Amygdala (tissue), 56 donors: ENCODE measurements around the gene DIPK1B.

Source experiments
- DNase-seq, 56 donors: peaks; one replicate each; lab custom pipeline; 2025; lab: John Stamatoyannopoulos, UW

The DIPK1B gene

DNA sequence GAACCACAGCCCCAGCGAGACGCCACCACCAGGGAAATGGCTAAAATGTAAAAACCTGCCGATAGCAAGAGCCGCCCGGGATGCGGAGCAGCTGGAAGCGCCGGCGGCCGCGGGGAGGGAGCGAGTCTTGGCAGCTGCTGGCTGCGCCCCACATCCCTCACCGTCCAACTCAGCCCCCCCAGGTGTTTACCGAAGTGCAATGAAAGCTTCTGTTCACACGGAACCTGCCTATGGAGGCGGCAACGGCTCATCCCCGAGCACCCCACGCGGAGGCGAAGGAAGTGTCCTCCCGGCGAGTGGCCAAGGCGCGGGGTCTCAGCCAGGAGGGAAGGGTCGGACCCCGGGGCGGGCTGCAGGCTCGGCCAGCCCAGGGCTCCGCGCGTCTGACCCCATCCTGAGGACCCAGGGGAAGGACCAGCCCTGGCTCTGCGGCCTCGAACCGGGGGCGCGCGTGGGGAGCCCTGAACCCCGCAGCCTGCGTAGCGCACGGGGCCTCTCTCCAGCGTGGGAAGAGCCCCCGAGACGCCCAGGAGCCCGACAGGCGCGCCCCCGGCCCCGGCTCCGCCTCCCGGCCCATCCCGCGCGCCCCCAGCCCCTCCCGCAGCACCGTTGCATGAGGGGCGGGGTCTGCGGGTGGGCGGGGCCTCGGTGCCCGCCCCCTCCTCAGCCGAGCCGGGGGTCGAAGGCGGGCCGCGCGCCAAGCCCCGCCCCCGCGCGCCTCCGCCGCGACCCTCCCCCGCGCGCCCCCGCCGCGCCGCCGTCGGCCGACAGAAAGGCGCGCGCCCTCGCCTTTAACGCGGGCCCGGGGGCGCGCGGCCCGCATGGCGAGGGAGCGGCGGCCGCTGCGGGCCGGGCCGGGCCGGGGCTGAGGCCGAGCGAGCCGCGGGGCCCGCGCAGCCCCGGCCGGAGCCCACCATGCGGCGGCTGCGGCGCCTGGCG, at the start of gene DIPK1B:
Gene DIPK1B, plus strand, starts transcription at position 822 of the 939 bp plus-strand sequence. Its CDS starts 94 bp downstream, at position 916.
- peak in 6 of 56 donors; percentile 13 to 56 (median 37) for DNase-seq

DNA sequence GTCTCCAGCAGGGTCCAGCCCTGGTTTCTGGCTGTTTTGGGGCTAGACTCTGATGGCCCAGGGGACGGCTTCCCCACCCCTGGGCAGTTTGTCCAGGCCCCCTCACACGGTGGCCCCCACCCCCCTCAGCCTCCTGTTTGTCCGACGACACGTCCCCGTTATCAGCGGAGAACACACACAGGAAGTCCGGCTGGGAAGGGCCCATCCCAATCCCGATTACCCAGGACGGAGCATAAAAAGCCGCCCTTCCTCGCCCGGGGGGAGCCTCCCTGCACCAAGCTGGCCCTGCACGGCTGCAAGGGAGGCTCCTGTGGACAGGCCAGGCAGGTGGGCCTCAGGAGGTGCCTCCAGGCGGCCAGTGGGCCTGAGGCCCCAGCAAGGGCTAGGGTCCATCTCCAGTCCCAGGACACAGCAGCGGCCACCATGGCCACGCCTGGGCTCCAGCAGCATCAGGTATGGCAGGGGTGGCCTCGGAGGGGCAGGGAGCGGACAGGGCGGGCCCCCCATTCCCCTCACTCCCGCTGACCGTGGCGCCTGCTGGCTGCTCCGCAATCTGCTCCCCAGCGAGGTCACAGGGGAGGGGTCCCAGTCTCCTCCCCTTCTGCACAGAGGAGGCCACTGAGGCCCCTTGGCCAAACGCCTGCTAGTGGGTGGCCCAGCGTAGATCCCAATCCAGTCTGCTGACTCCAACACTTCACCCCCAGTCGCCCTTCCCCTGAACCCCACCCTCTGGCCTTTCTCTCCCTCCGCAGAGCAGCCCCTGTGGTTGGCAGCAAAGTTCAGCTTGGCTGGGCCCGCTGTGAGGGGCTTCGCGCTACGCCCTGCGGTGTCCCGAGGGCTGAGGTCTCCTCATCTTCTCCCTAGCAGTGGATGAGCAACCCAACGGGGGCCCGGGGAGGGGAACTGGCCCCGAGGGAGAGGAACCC, 49.5 kb upstream of the DIPK1B start, which contains the start of gene EGFL7:
Gene EGFL7, plus strand, starts transcription at position 261 of the 926 bp plus-strand sequence. CDS start 5,367 bp downstream, outside the sequence.
- DNase-seq = no peak

DNA sequence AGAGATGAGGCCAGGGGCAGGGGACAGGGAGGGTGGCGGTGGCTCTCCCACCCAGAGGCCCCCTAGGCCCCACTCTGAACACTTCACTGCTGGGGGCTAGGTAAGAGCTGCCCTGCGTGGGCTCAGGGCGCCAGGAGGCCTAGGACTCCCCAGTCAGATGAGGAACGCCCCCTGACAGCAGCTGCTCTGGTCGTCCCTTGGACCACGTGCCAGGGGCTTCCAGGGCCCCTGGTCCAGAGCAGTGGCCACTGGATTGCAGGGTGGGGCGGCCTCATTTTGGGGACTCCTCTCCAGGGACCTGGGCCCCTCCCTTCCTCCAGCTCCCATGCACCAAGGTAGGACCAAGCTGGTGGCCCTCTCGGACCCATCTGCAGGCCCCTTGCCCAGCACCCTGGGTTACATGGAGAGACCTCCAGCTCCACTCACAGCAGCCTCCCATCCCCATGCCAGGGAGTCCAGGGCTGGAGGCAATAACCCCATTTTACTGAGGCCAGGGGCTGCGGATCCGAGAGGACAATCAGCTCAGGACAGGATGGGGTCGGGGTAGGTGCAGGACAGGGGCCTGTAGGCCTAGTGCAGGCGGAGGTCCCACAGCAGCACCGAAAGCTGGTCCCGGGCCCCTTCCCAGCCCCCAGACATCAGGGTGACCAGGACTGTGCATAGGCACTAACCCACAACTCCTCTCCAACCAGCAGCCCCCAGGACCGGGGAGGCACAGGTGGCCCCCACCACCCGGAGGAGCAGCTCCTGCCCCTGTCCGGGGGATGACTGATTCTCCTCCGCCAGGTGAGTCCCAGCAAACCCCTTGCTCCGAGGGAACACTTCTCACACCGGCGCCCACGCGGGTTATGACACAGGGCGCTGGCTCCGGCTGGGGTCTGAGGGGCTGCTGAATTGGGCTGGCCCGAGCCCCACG, 48.1 kb upstream of the DIPK1B start:
- no peak for DNase-seq

- DNase-seq = peak in 2 of 56 donors; percentile 21 to 32
These were observed 47.2 kb upstream of the DIPK1B start for GRCh38 chr9:136665111-136665703.

DNA sequence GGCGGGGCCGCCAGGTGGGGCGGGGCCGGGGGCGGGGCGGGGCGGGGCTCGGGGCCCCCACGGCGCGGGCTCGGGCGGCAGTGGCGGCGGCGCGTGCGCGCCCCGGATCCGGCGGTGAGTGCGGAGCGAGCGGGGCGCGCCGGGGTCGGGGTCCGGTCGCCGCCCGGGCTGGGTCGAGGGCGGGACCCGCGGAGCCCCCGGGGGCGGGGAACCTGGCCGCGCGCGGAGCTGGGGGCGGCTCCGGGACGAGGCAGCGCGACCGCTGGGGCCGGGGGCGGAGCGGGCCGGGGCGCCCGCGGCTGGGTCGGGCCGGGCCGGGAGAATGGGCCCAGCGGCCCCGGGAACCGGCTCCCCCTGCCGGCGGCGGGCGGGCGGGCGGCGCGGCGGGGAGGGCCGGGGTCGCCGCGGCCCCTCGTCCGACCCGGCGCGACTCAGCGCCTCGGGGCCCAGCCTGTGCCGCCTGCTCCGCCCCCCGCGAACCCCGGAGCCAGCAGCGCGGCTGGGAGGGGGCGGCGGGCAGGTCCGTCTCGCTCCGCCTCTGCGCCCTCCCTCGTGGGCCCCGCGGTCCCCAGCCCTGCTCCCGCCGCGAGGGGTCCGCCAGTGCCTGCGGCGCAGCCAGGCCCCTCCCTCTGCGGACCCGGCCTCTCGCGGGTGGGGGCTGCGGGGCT, 46.5 kb upstream of the DIPK1B start:
- DNase-seq = no peak

DNA sequence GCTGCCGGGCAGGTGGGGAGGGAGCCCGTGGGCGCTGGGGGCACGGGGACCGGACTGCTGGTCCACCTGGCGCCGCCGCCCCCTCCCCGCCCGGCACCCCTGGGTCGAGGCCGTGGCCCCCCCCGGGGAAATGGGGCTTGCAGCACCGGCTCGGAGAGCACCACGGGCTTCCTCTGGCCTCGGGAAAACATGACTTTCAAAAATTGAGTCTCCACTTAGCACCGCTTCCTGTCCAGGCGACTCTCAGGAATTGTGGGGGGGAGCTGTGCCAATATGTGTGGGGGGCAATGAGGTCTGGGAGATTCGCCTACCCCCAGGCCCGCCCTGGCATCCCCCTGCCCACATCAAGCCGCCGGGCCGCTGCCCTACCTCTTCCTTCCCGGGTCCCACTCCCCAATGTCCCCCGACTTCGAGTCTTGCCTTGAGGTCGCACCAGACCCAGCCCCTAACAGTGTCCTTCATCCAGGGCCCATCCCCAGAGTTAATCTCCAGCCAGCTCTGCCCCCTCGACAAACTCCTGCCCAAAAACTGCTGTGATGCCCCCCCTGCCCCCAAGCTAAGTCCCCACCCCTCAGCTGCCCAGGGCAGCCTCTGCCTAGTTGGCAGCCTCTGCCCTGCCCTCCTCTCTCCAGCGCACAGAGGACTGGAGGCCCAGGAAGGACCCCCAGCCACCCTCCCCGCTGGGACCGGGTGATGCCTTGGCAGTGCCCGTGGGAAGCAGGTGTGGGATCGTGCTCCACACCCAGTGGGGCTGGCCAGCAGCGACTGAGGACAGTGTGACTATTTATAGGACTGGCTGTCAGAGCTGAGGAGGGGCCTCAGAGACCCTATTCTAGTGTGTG, 45.8 kb upstream of the DIPK1B start:
- DNase-seq = no peak

GRCh38 chr9:136667214-136667939, 45.0 kb upstream of the DIPK1B start:
- no peak for DNase-seq

DNA sequence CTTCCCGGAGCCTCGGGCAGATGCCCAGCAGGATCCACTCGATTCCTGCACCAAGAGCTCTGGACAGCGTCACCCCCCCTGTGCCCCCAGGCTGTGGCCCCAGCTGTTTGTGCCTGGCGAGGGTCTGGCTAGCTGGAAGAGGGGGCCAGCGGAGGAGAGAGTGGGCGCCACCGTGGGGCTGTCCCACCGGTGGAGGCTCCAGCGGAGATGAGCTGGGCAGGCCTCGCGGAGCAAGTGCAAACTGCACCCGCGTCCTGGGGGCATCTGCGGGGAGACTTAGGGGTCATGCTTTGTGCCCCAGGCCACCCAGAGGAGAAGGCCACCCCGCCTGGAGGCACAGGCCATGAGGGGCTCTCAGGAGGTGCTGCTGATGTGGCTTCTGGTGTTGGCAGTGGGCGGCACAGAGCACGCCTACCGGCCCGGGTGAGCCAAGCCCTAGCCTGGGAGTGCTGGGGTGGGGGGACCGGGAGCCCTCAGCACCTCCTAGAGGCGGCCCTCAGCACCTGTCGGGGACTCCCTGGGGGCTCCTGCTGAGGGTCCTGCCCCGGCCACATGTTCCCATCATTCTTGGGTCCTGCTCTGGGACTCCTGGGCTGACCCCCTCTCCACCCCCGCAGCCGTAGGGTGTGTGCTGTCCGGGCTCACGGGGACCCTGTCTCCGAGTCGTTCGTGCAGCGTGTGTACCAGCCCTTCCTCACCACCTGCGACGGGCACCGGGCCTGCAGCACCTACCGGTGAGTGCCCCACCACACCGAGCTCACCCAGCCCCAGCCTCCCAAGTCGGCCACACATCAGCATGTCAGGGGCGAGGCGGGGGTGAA, 44.2 kb upstream of the DIPK1B start:
- no peak for DNase-seq

GRCh38 chr9:136668983-136669790, 43.2 kb upstream of the DIPK1B start:
- DNase-seq = no peak

GRCh38 chr9:136669791-136670464, 42.4 kb upstream of the DIPK1B start:
- DNase-seq = no peak

DNA sequence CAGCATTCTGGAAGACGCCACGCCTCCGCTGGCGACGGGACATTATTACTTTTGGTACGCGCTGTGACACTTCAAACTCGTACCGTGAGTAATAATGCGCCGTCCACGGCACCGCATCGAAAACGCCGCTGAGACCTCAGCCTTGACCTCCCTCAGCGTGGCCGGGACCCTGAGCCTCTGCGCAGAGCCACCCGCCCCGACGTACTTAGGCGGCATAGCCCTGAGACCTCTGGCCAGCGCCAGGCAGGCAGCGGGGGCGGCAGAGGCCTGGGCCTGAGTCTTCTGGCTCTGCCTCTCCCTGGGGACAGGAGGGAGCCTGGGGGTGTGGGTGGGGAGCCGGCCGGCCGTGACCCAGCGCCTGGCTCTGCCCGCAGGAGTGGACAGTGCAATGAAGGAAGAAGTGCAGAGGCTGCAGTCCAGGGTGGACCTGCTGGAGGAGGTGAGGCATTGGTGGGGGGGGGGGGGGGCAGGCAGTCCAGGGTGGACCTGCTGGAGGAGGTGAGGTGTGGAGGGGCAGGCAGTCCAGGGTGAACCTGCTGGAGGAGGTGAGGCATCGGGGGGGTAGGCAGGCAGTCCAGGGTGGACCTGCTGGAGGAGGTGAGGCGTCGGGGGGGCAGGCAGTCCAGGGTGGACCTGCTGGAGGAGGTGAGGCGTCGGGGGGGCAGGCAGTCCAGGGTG, 41.7 kb upstream of the DIPK1B start:
- no peak for DNase-seq

GRCh38 chr9:136671254-136671614, 41.1 kb upstream of the DIPK1B start:
- no peak for DNase-seq

DNA sequence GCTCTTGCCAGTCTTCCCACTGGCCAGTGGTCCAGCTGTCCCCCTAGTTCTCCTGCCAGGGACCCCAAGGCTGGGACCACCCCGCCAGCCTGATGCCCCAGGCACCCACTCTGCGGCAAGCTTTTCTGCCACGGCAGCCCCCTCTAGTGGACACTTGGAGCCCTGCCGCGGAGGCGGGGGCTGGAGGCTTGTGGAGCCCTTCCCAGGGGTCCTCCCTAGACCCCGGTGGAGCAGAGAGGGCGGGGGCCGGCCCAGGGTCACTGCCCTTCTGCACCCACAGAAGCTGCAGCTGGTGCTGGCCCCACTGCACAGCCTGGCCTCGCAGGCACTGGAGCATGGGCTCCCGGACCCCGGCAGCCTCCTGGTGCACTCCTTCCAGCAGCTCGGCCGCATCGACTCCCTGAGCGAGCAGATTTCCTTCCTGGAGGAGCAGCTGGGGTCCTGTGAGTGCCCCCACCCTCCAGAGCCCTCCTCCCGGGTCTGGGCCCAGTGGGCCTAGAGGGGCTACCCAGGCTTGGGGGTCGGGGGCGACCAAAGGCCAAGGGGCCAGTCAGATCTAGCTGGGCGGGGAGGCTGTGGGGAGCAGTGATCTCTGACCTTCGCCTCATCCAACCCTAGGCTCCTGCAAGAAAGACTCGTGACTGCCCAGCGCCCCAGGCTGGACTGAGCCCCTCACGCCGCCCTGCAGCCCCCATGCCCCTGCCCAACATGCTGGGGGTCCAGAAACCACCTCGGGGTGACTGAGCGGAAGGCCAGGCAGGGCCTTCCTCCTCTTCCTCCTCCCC, 40.5 kb upstream of the DIPK1B start:
- peak in 4 of 56 donors; percentile 15 to 24 (median 18) for DNase-seq
